ENCODE results near the gene SMOC2.

The SMOC2 gene

DNA sequence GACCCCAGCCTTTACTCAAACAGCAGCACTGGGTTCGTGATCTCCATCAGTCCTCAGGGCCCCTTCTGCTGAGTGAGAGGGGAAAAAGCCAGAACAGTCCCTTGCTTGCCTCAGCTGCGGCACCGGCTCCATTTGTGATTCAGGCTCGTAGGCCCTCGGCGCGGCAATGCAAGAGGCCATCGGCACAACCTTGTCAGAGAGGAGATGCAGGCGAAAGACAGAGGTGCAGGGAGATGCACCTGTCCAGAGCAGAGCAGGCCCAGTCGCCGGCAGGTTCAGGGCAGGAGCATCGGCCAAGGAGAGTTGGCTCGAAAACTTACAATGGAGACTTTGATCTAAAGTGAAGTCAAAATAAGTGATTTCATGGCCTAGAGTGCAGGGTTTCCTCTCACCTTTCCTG lies 171.6 kb downstream of the SMOC2 start:
- TF ChIP-seq, protein P1, sequence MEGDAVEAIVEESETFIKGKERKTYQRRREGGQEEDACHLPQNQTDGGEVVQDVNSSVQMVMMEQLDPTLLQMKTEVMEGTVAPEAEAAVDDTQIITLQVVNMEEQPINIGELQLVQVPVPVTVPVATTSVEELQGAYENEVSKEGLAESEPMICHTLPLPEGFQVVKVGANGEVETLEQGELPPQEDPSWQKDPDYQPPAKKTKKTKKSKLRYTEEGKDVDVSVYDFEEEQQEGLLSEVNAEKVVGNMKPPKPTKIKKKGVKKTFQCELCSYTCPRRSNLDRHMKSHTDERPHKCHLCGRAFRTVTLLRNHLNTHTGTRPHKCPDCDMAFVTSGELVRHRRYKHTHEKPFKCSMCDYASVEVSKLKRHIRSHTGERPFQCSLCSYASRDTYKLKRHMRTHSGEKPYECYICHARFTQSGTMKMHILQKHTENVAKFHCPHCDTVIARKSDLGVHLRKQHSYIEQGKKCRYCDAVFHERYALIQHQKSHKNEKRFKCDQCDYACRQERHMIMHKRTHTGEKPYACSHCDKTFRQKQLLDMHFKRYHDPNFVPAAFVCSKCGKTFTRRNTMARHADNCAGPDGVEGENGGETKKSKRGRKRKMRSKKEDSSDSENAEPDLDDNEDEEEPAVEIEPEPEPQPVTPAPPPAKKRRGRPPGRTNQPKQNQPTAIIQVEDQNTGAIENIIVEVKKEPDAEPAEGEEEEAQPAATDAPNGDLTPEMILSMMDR (IDR thresholded peaks at IDR 0.05; ENCODE audit: insufficient read depth, low read depth, low read length, missing control alignments), result no peak
- no peak for DNase-seq (ENCODE audit: low read depth)
- no peak overlapping the region for H3K4me3 ChIP-seq (ENCODE audit: low read depth, low read length)

DNA sequence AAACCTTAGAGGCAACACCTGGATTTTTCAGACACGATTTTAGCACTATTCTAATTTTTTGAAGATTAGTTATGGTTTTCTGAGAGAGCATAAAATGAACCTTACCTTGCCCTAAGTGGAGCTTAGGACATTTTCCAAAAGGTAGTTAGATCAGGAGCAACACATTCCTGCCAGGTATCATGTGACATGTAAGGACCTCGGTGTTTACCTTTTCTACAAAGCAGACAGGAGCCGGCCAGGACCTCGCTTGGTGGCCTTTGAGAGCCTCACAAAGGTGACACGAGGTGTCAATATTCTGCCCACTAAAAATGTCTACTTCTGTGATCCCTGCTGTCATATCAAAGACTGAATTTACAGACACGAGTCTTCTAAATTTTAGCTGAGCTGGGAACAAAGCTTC lies 174.9 kb downstream of the SMOC2 start:
- no peak for DNase-seq (ENCODE audit: low read depth)
- H3K4me3 ChIP-seq (ENCODE audit: low read depth, low read length), result no peak overlapping the region
- TF ChIP-seq, protein P1 (IDR thresholded peaks at IDR 0.05; ENCODE audit: insufficient read depth, low read depth, low read length, missing control alignments), result no peak

DNA sequence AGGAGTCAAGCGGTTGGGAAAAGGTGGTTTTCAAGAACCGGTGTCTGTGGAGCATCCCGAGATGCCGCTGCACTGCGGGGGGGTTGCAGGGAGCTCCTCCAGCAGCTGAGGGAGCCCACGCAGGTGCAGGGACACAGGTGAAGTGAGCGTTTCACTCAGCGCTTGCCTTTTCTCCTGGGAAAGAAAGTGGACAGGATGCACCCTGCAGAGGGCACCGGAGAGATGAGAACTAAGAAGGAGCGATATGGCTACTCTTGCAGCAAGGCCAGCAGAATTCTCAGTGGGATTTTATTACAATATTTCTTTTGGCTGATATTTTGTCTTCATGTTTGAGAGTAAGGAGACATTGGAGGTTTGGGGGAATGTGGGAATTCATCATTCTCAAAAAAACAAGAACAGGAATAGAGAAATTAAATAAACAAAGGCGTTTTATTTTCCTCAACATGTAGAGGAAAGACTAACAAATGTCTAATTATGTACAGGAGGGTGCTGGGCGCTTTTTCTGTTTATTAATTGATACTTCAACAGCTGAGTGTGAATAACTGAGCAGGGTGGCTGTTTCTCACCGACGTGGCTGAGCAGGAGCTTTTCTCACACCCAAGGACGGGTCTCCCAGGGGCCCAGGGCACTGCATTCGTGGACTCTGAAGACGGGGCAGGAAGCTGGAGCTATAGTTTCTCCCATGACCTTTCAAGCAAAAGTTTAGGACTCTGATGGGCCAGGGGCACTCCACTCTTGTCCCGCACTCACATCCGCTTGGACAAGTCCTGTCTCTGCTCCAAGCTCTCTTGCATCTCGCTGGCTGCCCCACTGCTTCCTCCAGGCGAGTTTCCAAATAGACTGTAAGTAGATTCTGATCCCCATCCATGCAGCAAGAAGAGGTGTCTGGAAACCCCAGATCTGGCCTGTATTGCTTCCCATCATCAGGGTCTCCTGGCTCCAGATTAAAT lies 176.1 kb downstream of the SMOC2 start:
- H3K4me3 ChIP-seq (ENCODE audit: low read depth, low read length), result no peak overlapping the region
- TF ChIP-seq, protein P1 (IDR thresholded peaks at IDR 0.05; ENCODE audit: insufficient read depth, low read depth, low read length, missing control alignments), result no peak
- no peak for DNase-seq (ENCODE audit: low read depth)

DNA sequence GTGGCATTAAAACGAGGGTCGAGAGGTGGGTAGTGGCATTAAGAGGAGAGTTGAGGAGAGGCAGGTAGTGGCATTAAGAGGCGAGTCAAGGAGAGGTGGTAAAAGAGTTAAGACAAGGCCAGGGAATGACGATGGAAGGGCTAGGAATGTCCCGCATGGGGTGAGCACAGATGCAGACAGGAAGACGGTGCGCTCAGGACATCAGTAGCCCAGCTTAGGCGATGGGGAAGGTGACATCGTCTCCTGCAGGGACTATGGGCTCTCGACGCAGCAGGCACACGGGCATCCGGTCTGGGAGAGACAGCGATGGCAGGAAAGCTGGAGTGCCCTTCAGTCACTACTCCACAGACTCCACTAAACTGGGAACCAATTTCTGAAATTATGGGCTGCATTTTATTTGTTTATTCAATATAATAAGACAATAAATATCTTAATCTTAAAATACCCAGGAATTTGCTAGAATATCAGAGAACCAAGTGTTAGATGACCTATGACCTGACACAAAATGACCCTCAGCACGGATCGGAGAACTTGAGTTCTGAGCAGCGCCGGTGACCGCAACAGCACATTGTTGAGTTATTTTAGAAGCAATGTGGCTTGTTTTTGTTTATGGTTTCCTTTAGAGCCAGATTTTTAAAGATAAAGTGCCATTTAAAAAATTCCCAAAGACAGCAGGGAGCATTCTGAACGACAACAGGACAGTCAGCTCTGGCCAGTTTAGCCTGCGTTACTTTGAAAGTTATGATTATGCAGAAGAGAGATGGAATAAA lies 177.7 kb downstream of the SMOC2 start:
- no peak for DNase-seq (ENCODE audit: low read depth)
- TF ChIP-seq, protein P1 (IDR thresholded peaks at IDR 0.05; ENCODE audit: insufficient read depth, low read depth, low read length, missing control alignments), result no peak

DNA sequence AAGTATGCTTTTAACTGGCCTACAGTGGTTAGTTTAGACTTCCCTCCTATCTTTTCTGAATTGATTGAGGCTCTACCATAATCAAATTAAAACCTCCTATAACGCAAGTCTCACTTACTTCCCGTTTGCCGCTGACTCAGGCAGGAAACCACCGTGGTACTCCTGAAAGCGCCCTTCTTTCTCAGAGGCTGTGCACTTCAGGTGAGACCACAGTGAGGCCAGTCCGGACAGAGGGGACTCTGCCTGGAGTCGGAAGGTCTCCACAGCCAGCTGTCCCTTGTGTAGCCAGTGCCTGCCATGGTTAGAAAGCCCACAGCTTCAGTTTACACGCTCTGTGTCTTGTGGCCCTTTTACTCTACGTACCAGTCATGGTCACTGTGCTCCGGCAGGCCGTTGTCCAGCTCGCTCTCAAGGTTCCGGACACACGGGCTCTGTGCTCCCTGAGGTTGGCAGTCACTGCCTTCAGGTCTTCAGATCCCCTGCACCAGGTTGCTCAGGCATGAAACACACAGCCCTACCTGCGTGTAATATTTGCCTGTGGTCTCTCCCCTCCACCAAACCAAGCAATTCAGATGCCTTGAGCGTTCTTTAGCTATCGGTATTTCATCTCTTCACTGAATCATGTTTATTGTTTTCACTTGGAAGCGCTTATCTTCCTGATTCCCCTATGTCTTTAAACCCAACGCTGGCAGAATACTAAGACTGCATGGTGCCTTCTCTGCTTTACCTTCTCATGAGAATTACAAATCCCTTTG lies 178.8 kb downstream of the SMOC2 start:
- no peak for DNase-seq (ENCODE audit: low read depth)
- no peak overlapping the region for H3K4me3 ChIP-seq (ENCODE audit: low read depth, low read length)
- TF ChIP-seq, protein P1 (IDR thresholded peaks at IDR 0.05; ENCODE audit: insufficient read depth, low read depth, low read length, missing control alignments), result no peak

More for the DNA sequence above, 177.7 kb downstream of the SMOC2 start:
- no peak overlapping the region for H3K4me3 ChIP-seq (ENCODE audit: low read depth, low read length)

DNA sequence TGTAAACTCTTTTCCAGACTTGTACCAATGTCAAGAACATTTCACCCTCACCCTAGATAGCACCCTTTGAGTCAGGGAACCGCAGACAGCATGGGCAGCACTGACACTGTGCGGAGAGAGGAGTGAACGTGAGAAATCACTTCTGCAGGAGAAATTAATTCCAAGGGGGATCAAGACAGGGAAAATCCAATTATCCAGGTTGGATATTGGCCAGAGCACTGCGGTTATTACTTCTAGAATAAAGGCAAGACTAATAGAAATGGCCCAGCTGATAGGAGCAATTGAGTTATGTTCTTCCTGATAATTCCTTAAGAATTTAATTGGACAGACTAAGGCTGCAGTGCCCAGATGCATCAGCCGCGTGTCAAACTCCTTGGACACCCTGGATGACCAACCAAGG lies 179.6 kb downstream of the SMOC2 start:
- TF ChIP-seq, protein P1 (IDR thresholded peaks at IDR 0.05; ENCODE audit: insufficient read depth, low read depth, low read length, missing control alignments), result no peak
- no peak for DNase-seq (ENCODE audit: low read depth)
- no peak overlapping the region for H3K4me3 ChIP-seq (ENCODE audit: low read depth, low read length)

All from GM12865 (cell line).